Fibroblast of mammary gland (primary cell): Measurements from ENCODE around the gene ZNF775.

Experiments
- DNase-seq: peaks from one replicate; pipeline ENCODE4 v3.0.0-alpha.2; 2010; ENCODE audit warnings: low read depth
- H3K4me3 ChIP-seq: 2 replicates; pipeline ENCODE4 v1.5.1; 2011; ENCODE audit warnings: low read depth, mild to moderate bottlenecking, low read length, moderate library complexity; ENCODE audit not compliant: control insufficient read depth
- TF ChIP-seq, protein P1 (sequence below): conservative IDR thresholded peaks from 2 replicates; pipeline ENCODE4 v1.5.1; 2011; ENCODE audit warnings: low read depth, low read length, inconsistent platforms; ENCODE audit not compliant: control insufficient read depth, insufficient read depth

ZNF775 gene

GRCh38 chr7:150432915-150433892 lies 54.1 kb downstream of the ZNF775 start:
- TF ChIP-seq, protein P1, sequence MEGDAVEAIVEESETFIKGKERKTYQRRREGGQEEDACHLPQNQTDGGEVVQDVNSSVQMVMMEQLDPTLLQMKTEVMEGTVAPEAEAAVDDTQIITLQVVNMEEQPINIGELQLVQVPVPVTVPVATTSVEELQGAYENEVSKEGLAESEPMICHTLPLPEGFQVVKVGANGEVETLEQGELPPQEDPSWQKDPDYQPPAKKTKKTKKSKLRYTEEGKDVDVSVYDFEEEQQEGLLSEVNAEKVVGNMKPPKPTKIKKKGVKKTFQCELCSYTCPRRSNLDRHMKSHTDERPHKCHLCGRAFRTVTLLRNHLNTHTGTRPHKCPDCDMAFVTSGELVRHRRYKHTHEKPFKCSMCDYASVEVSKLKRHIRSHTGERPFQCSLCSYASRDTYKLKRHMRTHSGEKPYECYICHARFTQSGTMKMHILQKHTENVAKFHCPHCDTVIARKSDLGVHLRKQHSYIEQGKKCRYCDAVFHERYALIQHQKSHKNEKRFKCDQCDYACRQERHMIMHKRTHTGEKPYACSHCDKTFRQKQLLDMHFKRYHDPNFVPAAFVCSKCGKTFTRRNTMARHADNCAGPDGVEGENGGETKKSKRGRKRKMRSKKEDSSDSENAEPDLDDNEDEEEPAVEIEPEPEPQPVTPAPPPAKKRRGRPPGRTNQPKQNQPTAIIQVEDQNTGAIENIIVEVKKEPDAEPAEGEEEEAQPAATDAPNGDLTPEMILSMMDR = no peak
- H3K4me3 ChIP-seq = no peak overlapping the region
- DNase-seq = no peak

- H3K4me3 ChIP-seq = no peak overlapping the region
- no peak for DNase-seq
- TF ChIP-seq, protein P1 = no peak
Measured at GRCh38 chr7:150434240-150434639, 55.1 kb downstream of the ZNF775 start.

GRCh38 chr7:150435047-150435389 lies 55.9 kb downstream of the ZNF775 start:
- no peak for DNase-seq
- TF ChIP-seq, protein P1 = no peak
- no peak overlapping the region for H3K4me3 ChIP-seq

- TF ChIP-seq, protein P1 = no peak
- DNase-seq = no peak
- H3K4me3 ChIP-seq = no peak overlapping the region
Measured at GRCh38 chr7:150435390-150436073, 56.4 kb downstream of the ZNF775 start.

DNA sequence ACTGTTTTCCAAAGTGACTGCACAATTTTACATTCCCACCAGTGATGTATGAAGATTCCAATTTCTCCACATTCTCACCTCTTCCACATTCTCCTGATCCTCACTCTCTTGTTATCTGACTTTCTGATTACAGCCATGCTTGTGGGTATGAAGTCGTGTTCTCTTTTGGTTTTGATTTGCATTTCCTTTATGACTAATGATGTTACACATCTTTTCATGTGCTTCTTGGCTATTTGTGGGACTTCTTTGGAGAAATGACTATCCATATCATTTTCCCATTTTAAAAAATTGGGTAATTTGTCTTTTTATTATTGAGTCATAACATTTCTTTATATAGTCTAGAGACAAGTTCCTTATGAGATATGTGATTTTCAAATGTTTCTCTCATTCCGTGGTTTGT lies 60.8 kb downstream of the ZNF775 start:
- no peak overlapping the region for H3K4me3 ChIP-seq
- DNase-seq = peak; percentile 24
- TF ChIP-seq, protein P1 = no peak

DNA sequence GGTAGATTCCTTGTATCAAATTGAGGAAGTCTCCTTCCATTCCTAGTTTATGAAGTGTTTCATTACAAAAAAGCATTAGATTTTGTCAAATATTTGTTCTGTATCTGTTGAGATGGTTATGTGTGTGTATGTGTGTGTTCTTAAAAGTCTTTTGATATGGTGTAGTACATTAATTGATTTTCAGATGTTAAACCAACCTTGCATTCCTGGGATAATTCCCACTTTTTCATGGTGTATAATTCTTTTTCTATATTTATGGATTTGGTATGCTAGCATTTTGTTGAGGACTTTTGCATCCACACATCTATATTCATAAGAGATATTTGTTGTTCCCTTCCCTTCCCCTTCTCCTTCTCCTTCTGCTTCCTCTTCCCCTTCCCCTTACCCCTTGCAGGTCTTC lies 62.4 kb downstream of the ZNF775 start:
- TF ChIP-seq, protein P1 = no peak
- no peak for DNase-seq
- no peak overlapping the region for H3K4me3 ChIP-seq
